ENCODE results near the gene PTGER2. TPM values are rescaled to one million over a fixed set of nuclear protein-coding genes. Genes with fewer than 3 reads are reported as not detected.

PTGER2 gene
- total RNA-seq, 3 donors from 2014 or later, result 17.3 to 21.5 (median 17.6) TPM

DNA sequence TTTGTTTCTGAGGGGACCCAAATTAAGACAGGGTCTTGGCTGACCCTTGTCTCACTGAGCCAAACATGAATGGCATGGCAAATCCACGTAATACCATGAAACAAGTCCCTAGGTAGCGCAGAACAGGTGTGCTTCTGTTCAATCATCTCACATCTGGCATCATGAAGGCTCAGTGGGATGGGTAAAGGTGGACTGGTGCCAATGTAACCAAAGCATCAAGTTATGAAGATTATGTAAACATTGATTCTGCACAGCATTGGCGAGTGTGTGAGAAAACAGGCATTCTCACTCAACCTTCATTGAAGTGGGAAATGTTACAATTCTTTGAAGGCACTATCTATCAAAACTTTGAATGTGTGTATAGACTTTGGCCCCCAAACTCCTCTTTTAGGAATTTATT lies 41.9 kb downstream of the PTGER2 start:
- no peaks in the 10 kb centered on the region for H3K27me3 Mint-ChIP-seq (ENCODE audit: low read depth)
- H3K4me3 Mint-ChIP-seq, result no peak overlapping the region
- no peak for DNase-seq
- H3K36me3 Mint-ChIP-seq (ENCODE audit: insufficient read depth), result no peaks in the 10 kb centered on the region
- no peaks in the 10 kb centered on the region for H3K9me3 Mint-ChIP-seq
- ATAC-seq, result no peak
- H3K4me1 Mint-ChIP-seq (ENCODE audit: low read depth), result peaks cover 51% of the 10 kb centered on the region

DNA sequence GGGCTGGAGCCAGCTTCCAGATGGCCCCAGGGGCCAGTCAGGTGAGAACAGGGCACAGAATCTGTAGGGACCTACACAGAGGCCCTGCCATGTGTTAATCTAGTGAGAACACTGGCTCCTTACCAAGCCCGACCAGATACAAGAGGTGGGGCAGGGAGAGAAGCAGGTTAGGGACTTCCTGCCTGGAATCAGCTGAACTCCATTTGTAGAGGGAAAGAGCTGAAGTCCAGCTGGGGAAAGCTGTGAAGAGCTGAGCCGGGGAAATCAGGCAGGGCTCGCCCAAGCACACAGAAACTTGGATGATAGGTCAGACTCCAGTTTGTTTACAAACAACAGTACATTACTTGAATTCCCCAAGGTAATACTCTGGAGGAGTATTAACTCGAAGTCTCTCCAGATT lies 46.7 kb downstream of the PTGER2 start:
- peaks cover 8% of the 10 kb centered on the region for H3K4me1 Mint-ChIP-seq (ENCODE audit: low read depth)
- no peaks in the 10 kb centered on the region for H3K27me3 Mint-ChIP-seq (ENCODE audit: low read depth)
- no peaks in the 10 kb centered on the region for H3K36me3 Mint-ChIP-seq (ENCODE audit: insufficient read depth)
- no peaks in the 10 kb centered on the region for H3K9me3 Mint-ChIP-seq
- DNase-seq, result no peak
- no peak overlapping the region for H3K4me3 Mint-ChIP-seq
- ATAC-seq, result no peak

DNA sequence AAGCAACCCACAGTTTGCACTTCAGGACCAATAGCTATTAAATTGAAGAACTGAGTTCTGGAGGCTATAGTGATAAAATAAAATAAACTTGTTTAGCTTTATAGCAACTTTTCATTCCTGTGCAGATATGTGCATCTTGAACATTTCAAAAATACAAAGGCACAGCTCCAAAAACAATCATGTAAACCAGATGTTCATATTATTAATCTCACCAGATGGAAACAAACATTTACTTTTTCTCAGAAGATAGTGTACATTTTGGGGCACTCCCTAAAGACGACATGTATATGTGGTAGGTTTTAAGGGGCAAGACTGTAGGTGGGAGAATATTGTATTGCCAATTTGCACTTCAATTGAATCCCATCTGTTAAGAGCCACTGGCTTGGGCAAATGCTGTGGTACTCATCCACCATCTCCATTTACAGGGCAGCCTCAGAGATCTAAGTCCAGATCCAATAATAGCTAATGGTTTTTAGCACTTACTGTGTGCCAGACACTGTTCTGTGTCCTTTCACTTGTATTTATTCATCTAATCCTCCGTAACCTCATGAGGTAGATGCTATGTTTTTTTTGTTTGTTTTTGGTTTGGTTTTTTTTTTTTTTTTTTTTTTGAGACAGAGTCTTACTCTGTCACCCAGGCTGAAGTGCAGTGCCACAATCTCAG lies 49.1 kb downstream of the PTGER2 start:
- Mint-ChIP-seq H3K36me3 (ENCODE audit: insufficient read depth) (no peaks in the 10 kb centered on the region), H3K4me1 (ENCODE audit: low read depth) (peaks cover 5% of the 10 kb centered on the region), H3K27me3 (ENCODE audit: low read depth) (no peaks in the 10 kb centered on the region), H3K4me3 (no peak overlapping the region), H3K9me3 (no peaks in the 10 kb centered on the region)
- no peak for DNase-seq
- no peak for ATAC-seq

DNA sequence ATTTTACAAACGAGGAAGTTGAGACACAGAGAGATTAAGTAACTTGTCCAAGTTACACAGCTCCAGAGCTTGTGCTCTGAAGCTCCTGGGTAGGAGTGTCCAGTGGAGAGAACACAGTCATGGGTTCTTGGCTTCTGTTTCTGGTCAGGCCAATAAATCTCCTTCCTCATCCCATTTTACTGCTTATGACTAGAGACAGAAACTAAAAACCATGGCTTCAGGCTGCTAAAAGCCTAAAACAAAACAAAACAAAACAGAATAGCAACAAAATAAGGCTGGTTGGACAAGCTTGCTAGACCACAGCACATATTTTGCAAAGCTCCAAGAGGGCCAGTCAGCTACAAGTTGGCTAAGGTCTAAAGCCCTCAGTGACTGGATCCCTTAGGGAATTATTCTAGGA lies 49.8 kb downstream of the PTGER2 start:
- H3K9me3 Mint-ChIP-seq, result no peaks in the 10 kb centered on the region
- no peaks in the 10 kb centered on the region for H3K36me3 Mint-ChIP-seq (ENCODE audit: insufficient read depth)
- no peaks in the 10 kb centered on the region for H3K27me3 Mint-ChIP-seq (ENCODE audit: low read depth)
- ATAC-seq (no peak), DNase-seq (no peak)
- no peak overlapping the region for H3K4me3 Mint-ChIP-seq
- peaks cover 5% of the 10 kb centered on the region for H3K4me1 Mint-ChIP-seq (ENCODE audit: low read depth)

DNA sequence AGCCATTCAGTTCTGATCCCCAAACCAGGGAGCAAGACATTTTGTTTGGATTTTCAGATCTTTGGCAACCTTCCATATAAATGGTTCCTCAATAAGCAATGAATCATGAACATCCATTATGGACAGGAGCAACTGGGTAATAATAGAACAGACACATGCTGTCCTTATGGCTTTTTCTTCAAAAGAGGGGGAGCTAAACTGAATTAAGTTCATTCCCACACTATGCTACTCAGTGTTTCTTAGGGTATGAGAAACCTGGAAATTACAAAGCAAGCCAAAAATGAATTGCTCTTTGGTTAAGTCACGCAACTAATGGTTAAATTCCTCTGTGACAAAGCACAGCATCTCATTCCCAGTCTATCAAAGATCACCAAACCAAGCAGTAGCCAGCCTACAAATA lies 51.0 kb downstream of the PTGER2 start:
- ATAC-seq (no peak), DNase-seq (no peak)
- Mint-ChIP-seq H3K36me3 (ENCODE audit: insufficient read depth) (no peaks in the 10 kb centered on the region), H3K4me3 (no peak overlapping the region), H3K4me1 (ENCODE audit: low read depth) (peaks cover 3% of the 10 kb centered on the region), H3K27me3 (ENCODE audit: low read depth) (no peaks in the 10 kb centered on the region), H3K9me3 (no peaks in the 10 kb centered on the region)

DNA sequence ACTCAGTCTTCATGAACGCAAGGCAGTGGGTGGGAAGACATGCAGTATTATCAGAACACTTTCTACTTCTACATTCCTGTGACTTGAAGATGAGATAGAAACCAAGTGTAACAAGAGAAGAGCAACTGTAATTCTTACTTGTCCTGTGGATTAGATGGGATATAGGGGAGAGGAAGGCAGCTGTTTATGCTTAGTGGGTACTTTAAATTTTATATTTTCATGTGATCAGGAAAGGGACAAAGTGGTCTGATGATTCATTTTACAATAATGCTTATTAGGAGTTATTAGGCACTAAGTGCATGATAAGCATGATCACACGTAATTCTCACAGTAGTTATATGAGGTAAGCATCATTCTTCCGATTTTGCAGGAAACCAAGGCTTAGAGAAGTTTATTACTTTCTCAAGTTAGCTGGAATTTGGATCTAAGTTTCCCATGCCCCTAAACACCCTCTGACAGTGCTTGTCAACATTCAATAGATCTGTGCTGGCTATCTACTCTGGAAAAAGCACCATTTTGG lies 52.7 kb downstream of the PTGER2 start:
- H3K4me3 Mint-ChIP-seq, result no peak overlapping the region
- H3K27me3 Mint-ChIP-seq (ENCODE audit: low read depth), result no peaks in the 10 kb centered on the region
- peaks cover 3% of the 10 kb centered on the region for H3K4me1 Mint-ChIP-seq (ENCODE audit: low read depth)
- H3K36me3 Mint-ChIP-seq (ENCODE audit: insufficient read depth), result no peaks in the 10 kb centered on the region
- ATAC-seq, result no peak
- DNase-seq, result no peak
- H3K9me3 Mint-ChIP-seq, result no peaks in the 10 kb centered on the region

DNA sequence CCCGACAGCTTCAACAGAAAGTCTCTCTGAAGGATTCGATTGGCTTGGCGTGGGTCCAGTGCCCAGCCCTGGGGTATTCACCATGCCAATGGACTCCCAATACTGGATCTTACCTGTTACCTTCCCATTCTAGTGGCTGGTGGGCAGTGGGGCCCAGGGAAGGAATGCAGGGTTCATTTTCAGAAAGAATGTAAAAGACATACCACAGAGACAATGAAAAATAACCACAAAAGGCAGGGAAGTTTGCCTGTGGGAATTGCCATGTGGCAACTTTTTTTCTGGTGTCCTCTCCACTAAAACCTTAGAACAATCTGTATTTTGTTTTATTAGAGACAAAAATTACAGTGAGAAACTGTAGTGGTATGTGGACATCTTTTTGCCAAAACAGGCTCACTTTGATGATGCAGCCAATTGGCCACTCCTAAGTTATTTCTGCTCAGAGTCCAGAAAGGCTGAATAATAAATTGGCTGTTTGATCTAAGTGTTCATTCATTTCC lies 55.2 kb downstream of the PTGER2 start:
- peaks cover 3% of the 10 kb centered on the region for H3K4me1 Mint-ChIP-seq (ENCODE audit: low read depth)
- no peaks in the 10 kb centered on the region for H3K36me3 Mint-ChIP-seq (ENCODE audit: insufficient read depth)
- no peak overlapping the region for H3K4me3 Mint-ChIP-seq
- H3K27me3 Mint-ChIP-seq (ENCODE audit: low read depth), result no peaks in the 10 kb centered on the region
- peaks cover 9% of the 10 kb centered on the region for H3K9me3 Mint-ChIP-seq
- no peak for ATAC-seq
- DNase-seq, result no peak

DNA sequence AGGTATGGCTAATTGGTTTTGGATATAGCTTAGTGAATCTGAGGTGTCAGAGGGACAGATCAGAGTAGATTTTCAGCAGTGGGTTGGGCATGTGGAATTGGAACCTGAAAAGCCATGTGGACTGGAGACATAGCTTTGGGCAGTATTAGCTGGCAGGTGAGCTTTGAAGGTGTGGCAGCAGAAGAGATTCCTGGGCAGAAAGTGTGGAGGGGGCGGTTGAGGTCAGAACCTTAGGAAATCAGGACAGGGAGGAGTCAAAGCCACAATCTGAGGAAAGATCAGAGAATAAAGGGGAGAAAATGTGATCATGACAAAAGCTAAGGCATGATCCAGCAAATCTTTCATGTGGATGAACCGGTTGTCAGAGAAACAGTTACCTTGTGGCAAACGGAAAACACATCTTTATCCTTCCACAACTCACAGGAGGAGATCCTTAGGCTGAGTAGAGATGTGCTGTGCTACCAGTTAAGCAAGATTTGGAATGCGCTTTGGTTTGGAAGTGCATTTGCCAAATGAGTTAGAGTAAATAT lies 56.4 kb downstream of the PTGER2 start:
- Mint-ChIP-seq H3K9me3 (peaks cover 11% of the 10 kb centered on the region), H3K4me3 (no peak overlapping the region), H3K36me3 (ENCODE audit: insufficient read depth) (no peaks in the 10 kb centered on the region), H3K4me1 (ENCODE audit: low read depth) (peaks cover 3% of the 10 kb centered on the region), H3K27me3 (ENCODE audit: low read depth) (no peaks in the 10 kb centered on the region)
- no peak for DNase-seq
- ATAC-seq, result no peak

DNA sequence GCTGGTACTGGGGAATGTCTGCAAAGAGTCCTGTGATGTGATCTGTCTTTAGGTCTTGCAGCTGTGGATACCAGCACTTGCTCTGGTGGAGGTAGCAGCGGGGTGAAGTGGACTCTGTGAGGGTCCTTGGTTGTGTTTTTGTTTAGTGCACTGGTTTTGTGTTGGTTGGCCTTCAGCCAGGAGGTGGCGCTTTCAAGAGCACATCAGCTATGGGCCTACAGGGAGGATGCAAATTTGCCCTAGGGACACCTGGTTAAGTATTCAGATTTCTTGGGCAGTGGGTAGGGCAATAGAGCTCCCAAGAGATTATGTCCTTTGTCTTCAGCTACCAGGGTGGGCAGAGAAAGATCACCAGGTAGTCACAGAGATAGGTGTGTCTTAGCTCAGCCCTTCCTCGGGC lies 63.8 kb downstream of the PTGER2 start:
- DNase-seq (no peak), ATAC-seq (no peak)
- Mint-ChIP-seq H3K4me3 (no peak overlapping the region), H3K9me3 (peaks cover 13% of the 10 kb centered on the region), H3K27me3 (ENCODE audit: low read depth) (no peaks in the 10 kb centered on the region), H3K4me1 (ENCODE audit: low read depth) (peaks cover 7% of the 10 kb centered on the region), H3K36me3 (ENCODE audit: insufficient read depth) (no peaks in the 10 kb centered on the region)

Other genes with a start within 250 kb of the PTGER2 start
- gene NID2, start 245.3 kb upstream of the PTGER2 start, total RNA-seq, result under 1 TPM; 0.14 to 0.29 (median 0.20) TPM
- gene PTGDR, start 46.6 kb upstream of the PTGER2 start, total RNA-seq, result under 1 TPM; 0.18 to 0.32 (median 0.30) TPM
- 1 to 10 TPM; 1.5 to 2.7 (median 2.4) TPM for gene TXNDC16, start 238.2 kb downstream of the PTGER2 start, total RNA-seq
- under 1 TPM in 2 of 3 donors, not detected in 1; 0.11 to 0.13 TPM for gene GPR137C, start 238.5 kb downstream of the PTGER2 start, total RNA-seq

Data from activated T-cell treated with anti-CD3 and anti-CD28 coated beads, Interleukin-2, amount 50 U/mL, for 4 hours (primary cell).